HepG2 (cell line): ENCODE results near the gene PDE8B. TPM values are rescaled to one million over a fixed set of nuclear protein-coding genes. Genes with fewer than 3 reads are reported as not detected.

ENCODE experiments used
- BCL6 ChIP-seq: IDR thresholded peaks from 2 replicates; pipeline ENCODE4 v1.6.1; 2016; ENCODE audit warnings: missing genetic modification reagents, missing compliant biosample characterization
- CREBL2 ChIP-seq: sonication (generic); formaldehyde crosslinking; IDR thresholded peaks from 2 replicates; pipeline ENCODE4 v1.8.1; 2023; ENCODE audit warnings: missing genetic modification reagents, mild to moderate bottlenecking, borderline replicate concordance
- FOXO1 ChIP-seq: sonication (generic); formaldehyde crosslinking; IDR thresholded peaks from 2 replicates; pipeline ENCODE4 v1.4.0; 2020; ENCODE audit warnings: missing genetic modification reagents
- HNF4A ChIP-seq: sonication (generic); formaldehyde crosslinking; IDR thresholded peaks from 2 replicates; pipeline ENCODE4 v1.4.0; 2020; ENCODE audit warnings: missing genetic modification reagents
- HNRNPL ChIP-seq: fragments of 200-400 bp; formaldehyde crosslinking; IDR thresholded peaks from 2 replicates; pipeline ENCODE4 v1.6.1; 2017; ENCODE audit warnings: mild to moderate bottlenecking, low read depth, low read length
- ISL2 ChIP-seq: sonication (generic); formaldehyde crosslinking; IDR thresholded peaks from 2 replicates; pipeline ENCODE4 v1.5.0; 2020; ENCODE audit warnings: missing genetic modification reagents
- KDM5A ChIP-seq: fragments of 200-600 bp; sonication (generic); IDR thresholded peaks from 2 replicates; pipeline ENCODE4 v1.7.0; 2018; ENCODE audit warnings: antibody characterized with exemption, mild to moderate bottlenecking, low read length, borderline replicate concordance
- KLF9 ChIP-seq: IDR thresholded peaks from 2 replicates; pipeline ENCODE4 v1.6.1; 2016; ENCODE audit warnings: low read depth
- MYPOP ChIP-seq: sonication (generic); formaldehyde crosslinking; IDR thresholded peaks from 2 replicates; pipeline ENCODE4 v1.8.1; 2023; ENCODE audit warnings: mild to moderate bottlenecking, moderate library complexity, missing genetic modification reagents
- NR3C1 ChIP-seq: sonication (generic); formaldehyde crosslinking; IDR thresholded peaks from 2 replicates; pipeline ENCODE4 v1.4.0; 2020; ENCODE audit warnings: missing genetic modification reagents
- POLR2A ChIP-seq, 2 experiments: IDR thresholded peaks; 2 replicates each; pipeline ENCODE4 v1.6.1; 2011; ENCODE audit warnings: low read depth in 2 of 2, low read length in 2 of 2, mild to moderate bottlenecking in 1 of 2, moderate library complexity in 1 of 2; ENCODE audit not compliant: insufficient read depth in 1 of 2
- RNF2 ChIP-seq: fragments of 450-650 bp; conservative IDR thresholded peaks from 2 replicates; pipeline ENCODE4 v1.6.1; 2016; ENCODE audit warnings: low read depth
- SKI ChIP-seq: fragments of 450-650 bp; IDR thresholded peaks from one replicate; pipeline ENCODE4 v1.6.1; 2018; ENCODE audit warnings: mild to moderate bottlenecking; ENCODE audit not compliant: partially characterized antibody
- TBL1XR1 ChIP-seq: fragments of 150-350 bp; IDR thresholded peaks from 2 replicates; pipeline ENCODE4 v1.6.1; 2014; ENCODE audit warnings: borderline replicate concordance, low read length; ENCODE audit not compliant: partially characterized antibody
- ZBTB46 ChIP-seq: sonication (generic); formaldehyde crosslinking; IDR thresholded peaks from 2 replicates; pipeline ENCODE4 v1.4.0; 2020; ENCODE audit warnings: mild to moderate bottlenecking, missing genetic modification reagents, borderline replicate concordance
- ZFP82 ChIP-seq: sonication (generic); formaldehyde crosslinking; IDR thresholded peaks from 2 replicates; pipeline ENCODE4 v1.5.1; 2020; ENCODE audit warnings: mild to moderate bottlenecking, missing genetic modification reagents, borderline replicate concordance
- ZMYM4 ChIP-seq: sonication (generic); formaldehyde crosslinking; IDR thresholded peaks from 2 replicates; pipeline ENCODE4 v1.8.1; 2023; ENCODE audit warnings: mild to moderate bottlenecking, missing genetic modification reagents
- ZNF225 ChIP-seq: sonication (generic); formaldehyde crosslinking; IDR thresholded peaks from 2 replicates; pipeline ENCODE4 v1.4.0; 2020; ENCODE audit warnings: mild to moderate bottlenecking, missing genetic modification reagents
- ZNF232 ChIP-seq: sonication (generic); formaldehyde crosslinking; IDR thresholded peaks from 2 replicates; pipeline ENCODE4 v1.4.0; 2020; ENCODE audit warnings: missing genetic modification reagents, borderline replicate concordance
- ZNF292 ChIP-seq: sonication (generic); formaldehyde crosslinking; IDR thresholded peaks from 2 replicates; pipeline ENCODE4 v1.8.1; 2022; ENCODE audit warnings: mild to moderate bottlenecking, low read depth, missing genetic modification reagents, borderline replicate concordance
- ZNF609 ChIP-seq: sonication (generic); formaldehyde crosslinking; IDR thresholded peaks from 2 replicates; pipeline ENCODE4 v1.4.0; 2020; ENCODE audit warnings: mild to moderate bottlenecking, missing genetic modification reagents, borderline replicate concordance
- ZNF740 ChIP-seq: sonication (generic); formaldehyde crosslinking; IDR thresholded peaks from 2 replicates; pipeline ENCODE4 v1.4.0; 2020; ENCODE audit warnings: missing genetic modification reagents
- ZNF891 ChIP-seq: sonication (generic); formaldehyde crosslinking; IDR thresholded peaks from 2 replicates; pipeline ENCODE4 v1.5.0; 2020; ENCODE audit warnings: mild to moderate bottlenecking, missing genetic modification reagents
- polyA plus RNA-seq, 8 experiments: library from polyadenylated mRNA; depleted of rRNA in 3 of 8; stranded (reverse) in 7 of 8; unstranded in 1 of 8; fragments of >200 nt; fragmentation: Illumina TruSeq in 4 of 8; extraction: Trizol in 4 of 8; gene quantifications; 2 replicates each; pipeline versions ENCODE4 v1.2.1 to v1.2.3, GENCODE V29; 2011 to 2016; ENCODE audit warnings: low read depth in 4 of 8, missing spikeins in 1 of 8, mixed read lengths in 1 of 8; ENCODE audit not compliant: insufficient read depth in 1 of 8
- total RNA-seq, 5 experiments: library from RNA; depleted of rRNA; stranded (reverse); fragments of >200 nt; fragmentation: Illumina TruSeq; extraction: Trizol; gene quantifications; 2 replicates each; pipeline ENCODE4 v1.2.3, GENCODE V29; 2016; ENCODE audit warnings: low read depth in 1 of 5

PDE8B gene
- total and polyA plus RNA-seq, 2 of the 13 experiments (the other 11 are each of a cell fraction or from before 2014, with no cell fraction given), result 0.07 TPM; not detected in 1

- TF ChIP-seq ZNF609 (peak; percentile 87; the same call in 1 of the 2 replicates), HNRNPL (no peak), ZNF891 (CRISPR knock-in tag) (no peak), CREBL2 (CRISPR knock-in tag) (no peak), ZNF232 (no peak), ZMYM4 (no peak), POLR2A (IDR thresholded peaks at IDR 0.05; ENCODE audit: insufficient read depth in 1 of 2, low read depth in 2 of 2, low read length in 2 of 2) (no peak), ZNF740 (CRISPR knock-in tag) (no peak), KDM5A (no peak), RNF2 (no peak), TBL1XR1 (no peak), MYPOP (CRISPR knock-in tag) (no peak), ZFP82 (no peak), NR3C1 (CRISPR knock-in tag) (no peak), BCL6 (peak; percentile 91), ZBTB46 (no peak), SKI (peak; percentile 32), ISL2 (CRISPR knock-in tag) (peak; percentile 54; the same call in 1 of the 2 replicates), FOXO1 (CRISPR knock-in tag) (no peak; the same call in 1 of the 2 replicates), HNF4A (no peak), KLF9 (CRISPR knock-in tag) (no peak), ZNF225 (CRISPR knock-in tag) (no peak), ZNF292 (no peak)
Measured at GRCh38 chr5:77186652-77187370, 23.7 kb upstream of the PDE8B start (continued).
